GM23248 (cell line): ENCODE data around the gene TICAM1. TPM values are rescaled to one million over a fixed set of nuclear protein-coding genes. Genes with fewer than 3 reads are reported as not detected.
A peak's percentile ranks its signal among the peaks of the same experiment; 100 is the strongest.

Experiments used
- DNase-seq: peaks from one replicate; pipeline ENCODE4 v3.0.0-alpha.2; 2015
- H2AFZ ChIP-seq: fragments of 200-600 bp; sonication (generic); 2 replicates; pipeline ENCODE4 v1.6.1; 2016; ENCODE audit warnings: antibody characterized with exemption
- H3F3A ChIP-seq: fragments of 200-600 bp; sonication (generic); 2 replicates; pipeline ENCODE4 v1.6.1; 2016; ENCODE audit warnings: mild to moderate bottlenecking, antibody characterized with exemption, mixed run types; ENCODE audit not compliant: insufficient read depth
- H3K27ac ChIP-seq: fragments of 200-600 bp; sonication (generic); 2 replicates; pipeline ENCODE4 v1.5.1; 2016; ENCODE audit warnings: mild to moderate bottlenecking
- H3K27me3 ChIP-seq: fragments of 200-600 bp; sonication (generic); replicated peaks from 2 replicates; pipeline ENCODE4 v1.6.1; 2016; ENCODE audit warnings: mild to moderate bottlenecking; ENCODE audit not compliant: insufficient read depth
- H3K36me3 ChIP-seq: fragments of 200-600 bp; sonication (generic); 2 replicates; pipeline ENCODE4 v1.6.1; 2016; ENCODE audit warnings: low read depth, mild to moderate bottlenecking
- H3K4me1 ChIP-seq: fragments of 200-600 bp; sonication (generic); 2 replicates; pipeline ENCODE4 v1.6.1; 2016; ENCODE audit warnings: mild to moderate bottlenecking; ENCODE audit not compliant: insufficient read depth
- H3K4me2 ChIP-seq: fragments of 200-600 bp; sonication (generic); one replicate; pipeline ENCODE4 v1.6.1; 2016; ENCODE audit warnings: mild to moderate bottlenecking; ENCODE audit not compliant: unreplicated experiment
- H3K4me3 ChIP-seq: fragments of 200-600 bp; sonication (generic); 2 replicates; pipeline ENCODE4 v1.5.1; 2016; ENCODE audit warnings: mild to moderate bottlenecking
- H3K79me2 ChIP-seq: fragments of 200-600 bp; sonication (generic); 2 replicates; pipeline ENCODE4 v1.6.1; 2016; ENCODE audit warnings: mild to moderate bottlenecking; ENCODE audit not compliant: insufficient read depth
- H3K9ac ChIP-seq: fragments of 200-600 bp; sonication (generic); 2 replicates; pipeline ENCODE4 v1.6.1; 2016; ENCODE audit warnings: mild to moderate bottlenecking
- H3K9me2 ChIP-seq: fragments of 200-600 bp; sonication (generic); 2 replicates; pipeline ENCODE4 v1.6.1; 2016; ENCODE audit warnings: mixed run types, mild to moderate bottlenecking, moderate library complexity; ENCODE audit not compliant: insufficient read depth
- H3K9me3 ChIP-seq: fragments of 200-600 bp; sonication (generic); one replicate; pipeline ENCODE4 v1.6.1; 2017; ENCODE audit warnings: low read depth
- H4K20me1 ChIP-seq: fragments of 200-600 bp; sonication (generic); 2 replicates; pipeline ENCODE4 v1.6.0; 2016; ENCODE audit not compliant: insufficient read depth
- EZH2 ChIP-seq: fragments of 200-600 bp; sonication (generic); IDR thresholded peaks from 2 replicates; pipeline ENCODE4 v1.6.1; 2018; ENCODE audit warnings: antibody characterized with exemption, mild to moderate bottlenecking; ENCODE audit not compliant: insufficient read depth, poor library complexity, severe bottlenecking
- EZH2phosphoT487 ChIP-seq: fragments of 200-600 bp; sonication (generic); IDR thresholded peaks from 2 replicates; pipeline ENCODE4 v1.6.1; 2018; ENCODE audit warnings: antibody characterized with exemption, moderate library complexity, mild to moderate bottlenecking, low read depth; ENCODE audit not compliant: insufficient read depth
- WGBS, 2 experiments: methylation state at CpG; one replicate each; pipeline ENCODE4 v1.1.6; 2015 to 2017; ENCODE audit warnings: low lambda C conversion rate in 2 of 2, low coverage in 1 of 2; ENCODE audit errors: missing lambda C conversion rate in 2 of 2; 5-methylcytosine and 5-hydroxymethylcytosine counted together
- in situ Hi-C: fragments of 300-500 bp; cut with MboI; formaldehyde crosslinking; loops from 2 replicates; pipeline ENCODE4 v1.15.0; 2020
- polyA plus RNA-seq: library from polyadenylated mRNA; unstranded; fragments of >200 nt; fragmentation: Nextera tagmentation; extraction: Ambion mirVana; gene quantifications from 2 replicates; pipeline ENCODE4 v1.2.1, GENCODE V29; 2016
- total RNA-seq: library from RNA; depleted of rRNA; stranded (reverse); fragments of >200 nt; shearing (Covaris generic); gene quantifications from 2 replicates; pipeline ENCODE4 v1.2.3, GENCODE V29; 2014

TICAM1 gene
- total and polyA plus RNA-seq, 2 experiments from 2014 or later: 4.2 to 19.9 TPM

DNA sequence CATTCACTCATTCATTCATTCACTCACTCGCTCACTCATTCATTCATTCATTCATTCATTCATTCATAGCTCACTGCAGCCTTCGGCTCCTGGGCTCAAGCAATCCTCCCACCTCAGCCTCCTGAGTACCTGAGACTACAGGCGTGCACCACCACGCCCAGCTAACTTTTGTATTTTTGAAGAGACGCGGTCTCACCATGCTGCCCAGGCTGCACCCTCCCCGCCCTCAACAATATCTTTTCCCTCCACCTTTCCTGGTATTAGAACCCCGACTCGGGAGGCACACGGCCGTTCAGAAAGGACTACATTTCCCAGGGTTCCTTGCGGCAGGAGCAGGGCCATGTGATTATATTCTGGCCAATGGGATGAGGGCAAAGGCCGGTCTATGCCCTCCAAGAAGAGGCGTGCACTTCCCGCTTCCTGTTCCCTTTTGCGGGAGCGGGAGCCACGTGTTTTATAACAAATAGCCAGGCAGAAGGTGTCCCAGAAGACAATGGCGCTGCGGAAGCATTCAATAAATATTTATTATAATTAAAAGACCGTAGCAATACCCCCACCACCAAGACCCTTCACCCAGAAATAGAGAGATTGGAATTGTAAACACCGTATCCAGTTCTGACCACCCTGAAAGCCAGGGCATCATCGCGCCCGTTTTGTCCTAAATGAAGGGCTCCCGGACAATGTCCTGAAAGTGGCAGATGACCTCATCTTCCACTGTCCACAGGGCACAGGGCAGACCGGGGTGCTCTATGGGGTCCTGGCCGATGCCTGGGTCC is 15.9 kb downstream of the TICAM1 start:
- Histone ChIP-seq H2AFZ (no peak overlapping the region), H3K4me3 (no peak overlapping the region), H3K27me3 (no peaks in the 10 kb centered on the region), H3K4me1 (peaks cover 4% of the 10 kb centered on the region; the same call in 1 of the 2 replicates), H3K36me3 (no peaks in the 10 kb centered on the region; the same call in 1 of the 2 replicates), H3K4me2 (no peak overlapping the region), H3K9me3 (no peaks in the 10 kb centered on the region), H3K27ac (0 out of 2 replicates have a peak overlapping the region, but pooled peaks have one; percentile 16), H4K20me1 (no peaks in the 10 kb centered on the region), H3F3A (peaks cover 30% of the 10 kb centered on the region), H3K79me2 (peaks cover 38% of the 10 kb centered on the region), H3K9me2 (no peaks in the 10 kb centered on the region), H3K9ac (no peak overlapping the region)
- TF ChIP-seq EZH2 (no peak), EZH2phosphoT487 (no peak)
- peak; percentile 96 for DNase-seq
- WGBS, 2 experiments: 31 to 35% methylated on average over 28 of the region's 28 CpGs
- in situ Hi-C loops: no loop called here

DNA sequence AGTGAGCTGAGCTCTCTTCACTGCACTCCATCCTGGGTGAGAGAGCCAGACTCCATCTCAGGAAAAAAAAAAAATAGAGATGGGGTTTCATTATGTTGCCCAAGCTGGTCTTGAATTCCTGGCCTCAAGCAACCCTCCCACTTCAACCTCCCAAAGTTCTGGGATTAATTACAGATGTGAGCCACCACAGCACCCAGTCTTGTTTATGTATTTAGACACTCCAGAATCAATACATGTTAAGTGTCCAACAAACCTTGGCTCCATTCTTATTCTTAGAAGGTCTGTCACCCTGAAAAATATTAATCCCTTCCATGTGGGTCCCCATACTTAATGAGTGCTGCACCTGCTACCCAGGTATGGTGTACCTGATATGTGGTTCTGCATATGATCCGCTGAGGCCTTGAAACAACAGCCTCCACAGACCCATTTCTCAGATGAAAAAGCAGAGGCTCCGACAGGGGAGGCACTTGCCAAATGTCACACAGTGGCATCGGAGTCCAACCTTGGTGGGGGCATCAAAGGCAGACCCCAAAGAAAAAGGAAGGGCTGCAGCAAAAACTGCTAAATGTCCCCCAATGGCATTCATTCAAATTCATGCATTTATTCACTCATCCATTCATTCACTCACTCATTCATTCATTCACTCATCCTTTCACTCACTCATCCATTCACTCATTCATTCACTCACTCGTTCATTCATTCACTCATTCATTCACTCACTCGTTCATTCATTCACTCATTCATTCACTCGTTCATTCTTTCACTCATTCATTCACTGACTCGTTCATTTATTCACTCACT is 16.7 kb downstream of the TICAM1 start:
- Histone ChIP-seq H3K27ac (peak overlapping the region; percentile 98), H4K20me1 (no peaks in the 10 kb centered on the region), H3K9ac (no peak overlapping the region), H3K9me2 (no peaks in the 10 kb centered on the region), H2AFZ (no peak overlapping the region), H3F3A (peaks cover 30% of the 10 kb centered on the region), H3K36me3 (no peaks in the 10 kb centered on the region; the same call in 1 of the 2 replicates), H3K4me1 (peaks cover 4% of the 10 kb centered on the region; the same call in 1 of the 2 replicates), H3K4me3 (no peak overlapping the region), H3K27me3 (no peaks in the 10 kb centered on the region), H3K9me3 (no peaks in the 10 kb centered on the region), H3K79me2 (peaks cover 30% of the 10 kb centered on the region), H3K4me2 (no peak overlapping the region)
- DNase-seq: peak; percentile 76
- WGBS, 2 experiments: 70 to 71% methylated on average over 7 of the region's 7 CpGs
- in situ Hi-C loops: no loop called here
- TF ChIP-seq EZH2phosphoT487: no peak
- no peak for TF ChIP-seq EZH2

DNA sequence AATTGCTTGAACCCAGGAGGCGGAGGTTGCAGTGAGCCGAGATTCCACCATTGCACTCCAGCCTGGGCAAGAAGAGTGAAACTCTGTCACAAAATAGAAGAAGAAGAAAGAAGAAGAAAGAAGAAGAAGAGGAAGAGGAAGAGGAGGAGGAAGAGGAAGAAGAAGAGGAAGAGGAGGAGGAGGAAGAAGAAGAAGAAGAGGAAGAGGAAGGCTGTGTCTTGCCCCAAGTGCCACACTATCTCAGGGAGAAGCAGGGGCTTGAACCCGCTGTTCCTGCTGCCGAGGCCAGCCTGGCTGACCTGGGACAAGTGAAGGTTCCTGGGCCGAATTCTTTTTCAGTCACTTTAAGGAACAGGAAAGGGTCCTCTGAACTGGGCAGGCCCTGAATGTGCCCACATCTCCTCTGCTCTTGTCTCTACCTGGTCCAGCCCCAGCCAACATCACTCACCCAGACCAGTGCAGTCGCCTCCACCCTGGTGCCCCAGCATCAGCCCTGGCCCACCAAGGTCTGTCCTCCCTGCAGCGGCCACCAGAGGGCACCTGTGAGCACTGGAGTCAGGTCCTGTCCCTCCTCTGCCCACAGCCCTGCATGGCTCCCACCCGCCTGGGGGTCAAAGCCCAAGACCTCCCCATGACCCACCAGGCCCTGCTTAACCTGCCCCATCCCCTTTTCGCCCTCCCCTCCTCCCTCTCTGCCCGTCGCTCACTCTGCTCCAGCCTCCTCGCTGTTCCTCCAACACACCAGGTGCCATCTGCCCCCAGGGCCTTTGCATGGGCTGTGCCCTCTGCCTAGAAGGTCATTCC is 20.0 kb downstream of the TICAM1 start:
- no peak overlapping the region for H3K4me3 ChIP-seq
- H3K27me3 ChIP-seq: no peaks in the 10 kb centered on the region
- peaks cover 4% of the 10 kb centered on the region; the same call in 1 of the 2 replicates for H3K4me1 ChIP-seq
- 76 to 88% methylated on average over 10 to 12 of the region's 12 CpGs for WGBS, 2 experiments
- no peaks in the 10 kb centered on the region for H3K9me3 ChIP-seq
- no peak overlapping the region for H3K9ac ChIP-seq
- peaks cover 7% of the 10 kb centered on the region; the same call in 1 of the 2 replicates for H3K79me2 ChIP-seq
- in situ Hi-C loops: no loop called here
- no peaks in the 10 kb centered on the region for H4K20me1 ChIP-seq
- no peak for TF ChIP-seq EZH2phosphoT487
- no peak for TF ChIP-seq EZH2
- DNase-seq: peak; percentile 67
- H3K36me3 ChIP-seq: no peaks in the 10 kb centered on the region; the same call in 1 of the 2 replicates
- H3K27ac ChIP-seq: peak overlapping the region; percentile 98
- H3F3A ChIP-seq: peaks cover 30% of the 10 kb centered on the region
- H2AFZ ChIP-seq: no peak overlapping the region
- H3K4me2 ChIP-seq: no peak overlapping the region
- no peaks in the 10 kb centered on the region for H3K9me2 ChIP-seq

DNA sequence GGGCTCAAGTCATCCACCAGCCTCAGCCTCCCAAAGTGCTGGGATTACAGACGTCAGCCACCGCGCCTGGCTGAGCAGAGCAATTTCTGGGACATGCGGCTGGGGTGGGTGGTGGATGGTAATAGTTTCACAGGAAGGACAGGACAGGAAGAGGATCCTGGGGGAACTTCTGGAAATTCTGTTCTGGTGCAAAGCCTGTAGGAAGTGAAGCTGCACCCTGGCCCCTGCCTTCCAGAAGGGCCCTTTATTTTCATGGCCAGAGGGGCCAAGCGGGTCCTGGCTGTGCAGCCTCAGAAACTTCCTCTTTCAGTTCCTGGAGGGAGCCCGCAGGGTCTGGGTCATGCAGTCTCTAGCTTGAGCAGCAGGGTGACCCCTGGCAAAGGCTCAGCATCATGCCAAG is 24.3 kb downstream of the TICAM1 start:
- Histone ChIP-seq H3K9me2 (no peaks in the 10 kb centered on the region), H3K27ac (no peak overlapping the region), H3K9me3 (no peaks in the 10 kb centered on the region), H3F3A (peaks cover 4% of the 10 kb centered on the region; the same call in 1 of the 2 replicates), H3K4me3 (no peak overlapping the region), H4K20me1 (no peaks in the 10 kb centered on the region), H3K9ac (no peak overlapping the region), H2AFZ (no peak overlapping the region), H3K36me3 (no peaks in the 10 kb centered on the region), H3K27me3 (no peaks in the 10 kb centered on the region), H3K4me2 (no peak overlapping the region), H3K4me1 (no peaks in the 10 kb centered on the region), H3K79me2 (no peaks in the 10 kb centered on the region)
- TF ChIP-seq EZH2phosphoT487 (no peak), EZH2 (no peak)
- in situ Hi-C loops: loop anchor here (10.0 kb wide), 1 partner anchor 228 kb away; no protein-coding TSS in a partner anchor
- WGBS, 2 experiments: 87 to 93% methylated on average over 6 of the region's 6 CpGs
- DNase-seq: no peak
